Measurements from ENCODE around the gene C1QC.

DNA sequence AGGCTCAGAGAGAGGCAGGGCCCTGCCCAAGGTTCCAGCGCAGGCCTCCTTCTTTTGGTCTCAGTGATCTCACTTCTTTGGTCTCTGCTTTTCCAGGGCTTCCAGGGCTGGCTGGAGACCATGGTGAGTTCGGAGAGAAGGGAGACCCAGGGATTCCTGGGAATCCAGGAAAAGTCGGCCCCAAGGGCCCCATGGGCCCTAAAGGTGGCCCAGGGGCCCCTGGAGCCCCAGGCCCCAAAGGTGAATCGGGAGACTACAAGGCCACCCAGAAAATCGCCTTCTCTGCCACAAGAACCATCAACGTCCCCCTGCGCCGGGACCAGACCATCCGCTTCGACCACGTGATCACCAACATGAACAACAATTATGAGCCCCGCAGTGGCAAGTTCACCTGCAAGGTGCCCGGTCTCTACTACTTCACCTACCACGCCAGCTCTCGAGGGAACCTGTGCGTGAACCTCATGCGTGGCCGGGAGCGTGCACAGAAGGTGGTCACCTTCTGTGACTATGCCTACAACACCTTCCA, 17.3 kb downstream of the C1QC start:
- TF ChIP-seq, protein P1, sequence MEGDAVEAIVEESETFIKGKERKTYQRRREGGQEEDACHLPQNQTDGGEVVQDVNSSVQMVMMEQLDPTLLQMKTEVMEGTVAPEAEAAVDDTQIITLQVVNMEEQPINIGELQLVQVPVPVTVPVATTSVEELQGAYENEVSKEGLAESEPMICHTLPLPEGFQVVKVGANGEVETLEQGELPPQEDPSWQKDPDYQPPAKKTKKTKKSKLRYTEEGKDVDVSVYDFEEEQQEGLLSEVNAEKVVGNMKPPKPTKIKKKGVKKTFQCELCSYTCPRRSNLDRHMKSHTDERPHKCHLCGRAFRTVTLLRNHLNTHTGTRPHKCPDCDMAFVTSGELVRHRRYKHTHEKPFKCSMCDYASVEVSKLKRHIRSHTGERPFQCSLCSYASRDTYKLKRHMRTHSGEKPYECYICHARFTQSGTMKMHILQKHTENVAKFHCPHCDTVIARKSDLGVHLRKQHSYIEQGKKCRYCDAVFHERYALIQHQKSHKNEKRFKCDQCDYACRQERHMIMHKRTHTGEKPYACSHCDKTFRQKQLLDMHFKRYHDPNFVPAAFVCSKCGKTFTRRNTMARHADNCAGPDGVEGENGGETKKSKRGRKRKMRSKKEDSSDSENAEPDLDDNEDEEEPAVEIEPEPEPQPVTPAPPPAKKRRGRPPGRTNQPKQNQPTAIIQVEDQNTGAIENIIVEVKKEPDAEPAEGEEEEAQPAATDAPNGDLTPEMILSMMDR (conservative IDR thresholded peaks at IDR 0.05; ENCODE audit: low read depth in 2 of 2): no peak
- TF ChIP-seq NANOG (IDR thresholded peaks at IDR 0.05; ENCODE audit: borderline replicate concordance): no peak
- TF ChIP-seq ZNF331 (CRISPR knock-in tag; IDR thresholded peaks at IDR 0.05; ENCODE audit: low read depth): no peak
- TF ChIP-seq POLR2AphosphoS5 (IDR thresholded peaks at IDR 0.05; ENCODE audit: low read depth): no peak
- TF ChIP-seq EZH2 (IDR thresholded peaks at IDR 0.05; ENCODE audit: low read depth, unreplicated experiment): no peak
- TF ChIP-seq, protein P2, sequence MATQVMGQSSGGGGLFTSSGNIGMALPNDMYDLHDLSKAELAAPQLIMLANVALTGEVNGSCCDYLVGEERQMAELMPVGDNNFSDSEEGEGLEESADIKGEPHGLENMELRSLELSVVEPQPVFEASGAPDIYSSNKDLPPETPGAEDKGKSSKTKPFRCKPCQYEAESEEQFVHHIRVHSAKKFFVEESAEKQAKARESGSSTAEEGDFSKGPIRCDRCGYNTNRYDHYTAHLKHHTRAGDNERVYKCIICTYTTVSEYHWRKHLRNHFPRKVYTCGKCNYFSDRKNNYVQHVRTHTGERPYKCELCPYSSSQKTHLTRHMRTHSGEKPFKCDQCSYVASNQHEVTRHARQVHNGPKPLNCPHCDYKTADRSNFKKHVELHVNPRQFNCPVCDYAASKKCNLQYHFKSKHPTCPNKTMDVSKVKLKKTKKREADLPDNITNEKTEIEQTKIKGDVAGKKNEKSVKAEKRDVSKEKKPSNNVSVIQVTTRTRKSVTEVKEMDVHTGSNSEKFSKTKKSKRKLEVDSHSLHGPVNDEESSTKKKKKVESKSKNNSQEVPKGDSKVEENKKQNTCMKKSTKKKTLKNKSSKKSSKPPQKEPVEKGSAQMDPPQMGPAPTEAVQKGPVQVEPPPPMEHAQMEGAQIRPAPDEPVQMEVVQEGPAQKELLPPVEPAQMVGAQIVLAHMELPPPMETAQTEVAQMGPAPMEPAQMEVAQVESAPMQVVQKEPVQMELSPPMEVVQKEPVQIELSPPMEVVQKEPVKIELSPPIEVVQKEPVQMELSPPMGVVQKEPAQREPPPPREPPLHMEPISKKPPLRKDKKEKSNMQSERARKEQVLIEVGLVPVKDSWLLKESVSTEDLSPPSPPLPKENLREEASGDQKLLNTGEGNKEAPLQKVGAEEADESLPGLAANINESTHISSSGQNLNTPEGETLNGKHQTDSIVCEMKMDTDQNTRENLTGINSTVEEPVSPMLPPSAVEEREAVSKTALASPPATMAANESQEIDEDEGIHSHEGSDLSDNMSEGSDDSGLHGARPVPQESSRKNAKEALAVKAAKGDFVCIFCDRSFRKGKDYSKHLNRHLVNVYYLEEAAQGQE (IDR thresholded peaks at IDR 0.05; ENCODE audit: unreplicated experiment): no peak
- no peak for TF ChIP-seq ZNF114 (CRISPR knock-in tag; IDR thresholded peaks at IDR 0.05)
- TF ChIP-seq CREB1 (CRISPR knock-in tag; IDR thresholded peaks at IDR 0.05; ENCODE audit: low read depth): no peak
- TF ChIP-seq, protein P3, sequence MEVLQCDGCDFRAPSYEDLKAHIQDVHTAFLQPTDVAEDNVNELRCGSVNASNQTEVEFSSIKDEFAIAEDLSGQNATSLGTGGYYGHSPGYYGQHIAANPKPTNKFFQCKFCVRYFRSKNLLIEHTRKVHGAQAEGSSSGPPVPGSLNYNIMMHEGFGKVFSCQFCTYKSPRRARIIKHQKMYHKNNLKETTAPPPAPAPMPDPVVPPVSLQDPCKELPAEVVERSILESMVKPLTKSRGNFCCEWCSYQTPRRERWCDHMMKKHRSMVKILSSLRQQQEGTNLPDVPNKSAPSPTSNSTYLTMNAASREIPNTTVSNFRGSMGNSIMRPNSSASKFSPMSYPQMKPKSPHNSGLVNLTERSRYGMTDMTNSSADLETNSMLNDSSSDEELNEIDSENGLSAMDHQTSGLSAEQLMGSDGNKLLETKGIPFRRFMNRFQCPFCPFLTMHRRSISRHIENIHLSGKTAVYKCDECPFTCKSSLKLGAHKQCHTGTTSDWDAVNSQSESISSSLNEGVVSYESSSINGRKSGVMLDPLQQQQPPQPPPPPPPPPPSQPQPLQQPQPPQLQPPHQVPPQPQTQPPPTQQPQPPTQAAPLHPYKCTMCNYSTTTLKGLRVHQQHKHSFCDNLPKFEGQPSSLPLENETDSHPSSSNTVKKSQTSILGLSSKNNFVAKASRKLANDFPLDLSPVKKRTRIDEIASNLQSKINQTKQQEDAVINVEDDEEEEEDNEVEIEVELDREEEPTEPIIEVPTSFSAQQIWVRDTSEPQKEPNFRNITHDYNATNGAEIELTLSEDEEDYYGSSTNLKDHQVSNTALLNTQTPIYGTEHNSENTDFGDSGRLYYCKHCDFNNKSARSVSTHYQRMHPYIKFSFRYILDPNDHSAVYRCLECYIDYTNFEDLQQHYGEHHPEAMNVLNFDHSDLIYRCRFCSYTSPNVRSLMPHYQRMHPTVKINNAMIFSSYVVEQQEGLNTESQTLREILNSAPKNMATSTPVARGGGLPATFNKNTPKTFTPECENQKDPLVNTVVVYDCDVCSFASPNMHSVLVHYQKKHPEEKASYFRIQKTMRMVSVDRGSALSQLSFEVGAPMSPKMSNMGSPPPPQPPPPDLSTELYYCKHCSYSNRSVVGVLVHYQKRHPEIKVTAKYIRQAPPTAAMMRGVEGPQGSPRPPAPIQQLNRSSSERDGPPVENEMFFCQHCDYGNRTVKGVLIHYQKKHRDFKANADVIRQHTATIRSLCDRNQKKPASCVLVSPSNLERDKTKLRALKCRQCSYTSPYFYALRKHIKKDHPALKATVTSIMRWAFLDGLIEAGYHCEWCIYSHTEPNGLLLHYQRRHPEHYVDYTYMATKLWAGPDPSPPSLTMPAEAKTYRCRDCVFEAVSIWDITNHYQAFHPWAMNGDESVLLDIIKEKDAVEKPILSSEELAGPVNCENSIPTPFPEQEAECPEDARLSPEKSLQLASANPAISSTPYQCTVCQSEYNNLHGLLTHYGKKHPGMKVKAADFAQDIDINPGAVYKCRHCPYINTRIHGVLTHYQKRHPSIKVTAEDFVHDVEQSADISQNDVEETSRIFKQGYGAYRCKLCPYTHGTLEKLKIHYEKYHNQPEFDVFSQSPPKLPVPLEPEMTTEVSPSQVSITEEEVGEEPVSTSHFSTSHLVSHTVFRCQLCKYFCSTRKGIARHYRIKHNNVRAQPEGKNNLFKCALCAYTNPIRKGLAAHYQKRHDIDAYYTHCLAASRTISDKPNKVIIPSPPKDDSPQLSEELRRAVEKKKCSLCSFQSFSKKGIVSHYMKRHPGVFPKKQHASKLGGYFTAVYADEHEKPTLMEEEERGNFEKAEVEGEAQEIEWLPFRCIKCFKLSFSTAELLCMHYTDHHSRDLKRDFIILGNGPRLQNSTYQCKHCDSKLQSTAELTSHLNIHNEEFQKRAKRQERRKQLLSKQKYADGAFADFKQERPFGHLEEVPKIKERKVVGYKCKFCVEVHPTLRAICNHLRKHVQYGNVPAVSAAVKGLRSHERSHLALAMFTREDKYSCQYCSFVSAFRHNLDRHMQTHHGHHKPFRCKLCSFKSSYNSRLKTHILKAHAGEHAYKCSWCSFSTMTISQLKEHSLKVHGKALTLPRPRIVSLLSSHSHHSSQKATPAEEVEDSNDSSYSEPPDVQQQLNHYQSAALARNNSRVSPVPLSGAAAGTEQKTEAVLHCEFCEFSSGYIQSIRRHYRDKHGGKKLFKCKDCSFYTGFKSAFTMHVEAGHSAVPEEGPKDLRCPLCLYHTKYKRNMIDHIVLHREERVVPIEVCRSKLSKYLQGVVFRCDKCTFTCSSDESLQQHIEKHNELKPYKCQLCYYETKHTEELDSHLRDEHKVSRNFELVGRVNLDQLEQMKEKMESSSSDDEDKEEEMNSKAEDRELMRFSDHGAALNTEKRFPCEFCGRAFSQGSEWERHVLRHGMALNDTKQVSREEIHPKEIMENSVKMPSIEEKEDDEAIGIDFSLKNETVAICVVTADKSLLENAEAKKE (CRISPR knock-in tag; IDR thresholded peaks at IDR 0.05): no peak
- TF ChIP-seq EZH2phosphoT487 (IDR thresholded peaks at IDR 0.05; ENCODE audit: unreplicated experiment): no peak
- TF ChIP-seq JUNB (IDR thresholded peaks at IDR 0.05; ENCODE audit: unreplicated experiment): no peak
